Nucleus accumbens (tissue), 56 donors: Measurements from ENCODE around the gene CHD2.
A peak's percentile ranks its signal among the peaks of the same experiment; 100 is the strongest.

Experiments
- DNase-seq, 56 donors: peaks; one replicate each; lab custom pipeline; 2025; lab: John Stamatoyannopoulos, UW

Gene CHD2

GRCh38 chr15:93059442-93059841, 159.3 kb downstream of the CHD2 start:
- DNase-seq: no peak

DNA sequence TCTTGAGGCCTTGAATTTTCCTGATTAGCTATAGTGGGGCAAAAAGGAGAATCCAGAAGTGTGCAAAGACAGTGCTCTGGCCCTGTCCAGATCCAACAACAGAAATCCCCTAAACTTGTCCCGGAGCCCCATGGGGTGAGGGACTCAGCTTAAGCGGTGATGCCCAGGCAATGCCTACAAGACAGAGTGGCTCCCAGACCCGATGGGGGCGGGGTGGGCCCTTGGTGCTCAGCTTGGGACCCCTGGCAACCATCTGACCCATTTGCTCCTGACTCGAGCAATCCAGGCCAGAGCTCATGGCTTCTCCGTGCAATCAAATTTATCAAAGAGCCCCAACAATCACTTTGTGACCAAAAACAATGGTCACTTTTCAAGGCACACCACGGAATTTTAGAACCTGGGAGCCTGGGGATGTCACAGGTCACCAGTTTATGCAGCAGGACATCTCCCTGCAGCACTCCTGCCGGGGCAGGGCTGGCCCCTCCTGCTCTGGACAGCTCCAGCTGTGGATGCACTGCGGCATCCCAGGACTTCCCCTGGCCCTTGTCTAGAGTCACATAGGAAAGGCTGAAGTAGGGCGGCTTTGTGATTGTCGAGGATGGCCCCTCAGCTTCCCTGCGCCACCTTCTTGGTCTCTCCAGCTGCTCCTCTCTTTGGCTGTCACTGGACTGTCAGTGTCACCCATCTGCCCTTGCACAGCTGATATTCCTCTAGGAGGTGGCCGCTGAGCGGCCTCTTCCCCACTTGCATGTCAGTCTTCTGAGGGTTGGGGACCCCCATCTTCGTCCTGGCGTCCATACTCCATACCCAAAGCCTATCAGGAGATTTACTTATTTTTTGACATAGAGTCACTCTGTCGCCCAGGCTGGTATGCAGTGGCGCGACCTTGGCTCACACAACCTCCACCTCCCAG, 160.5 kb downstream of the CHD2 start:
- no peak for DNase-seq

GRCh38 chr15:93062628-93063261, 162.6 kb downstream of the CHD2 start:
- peak in 1 of 56 donors; percentile 18 for DNase-seq

DNA sequence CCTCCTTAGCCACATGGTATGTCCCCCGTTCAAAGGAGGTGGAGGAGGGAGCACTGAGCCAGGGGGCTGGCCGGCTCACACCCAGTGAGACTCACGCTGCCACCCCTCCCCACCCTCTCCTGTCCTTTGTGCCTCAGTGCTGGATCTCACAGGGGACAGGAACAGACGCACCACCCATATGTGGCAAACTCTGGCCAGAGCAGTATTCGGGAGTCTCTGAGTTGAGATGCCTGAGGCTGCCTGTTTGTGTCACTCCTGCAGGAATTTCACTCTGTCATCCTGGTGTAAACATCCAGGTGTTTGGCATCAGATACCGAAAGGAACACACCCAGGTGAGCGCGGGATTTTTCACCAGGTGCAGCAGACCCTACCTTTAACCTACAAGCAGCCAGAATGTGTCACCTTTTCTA, 163.1 kb downstream of the CHD2 start:
- DNase-seq: peak in 1 of 56 donors; percentile 21

GRCh38 chr15:93063796-93064690, 163.9 kb downstream of the CHD2 start:
- DNase-seq: no peak

- DNase-seq: no peak
Measured at GRCh38 chr15:93065641-93066045, 165.5 kb downstream of the CHD2 start.

GRCh38 chr15:93066224-93066681, 166.1 kb downstream of the CHD2 start:
- peak in 3 of 56 donors; percentile 47 to 51 (median 49) for DNase-seq

- no peak for DNase-seq
Measured at GRCh38 chr15:93066834-93067648, 166.9 kb downstream of the CHD2 start.

DNA sequence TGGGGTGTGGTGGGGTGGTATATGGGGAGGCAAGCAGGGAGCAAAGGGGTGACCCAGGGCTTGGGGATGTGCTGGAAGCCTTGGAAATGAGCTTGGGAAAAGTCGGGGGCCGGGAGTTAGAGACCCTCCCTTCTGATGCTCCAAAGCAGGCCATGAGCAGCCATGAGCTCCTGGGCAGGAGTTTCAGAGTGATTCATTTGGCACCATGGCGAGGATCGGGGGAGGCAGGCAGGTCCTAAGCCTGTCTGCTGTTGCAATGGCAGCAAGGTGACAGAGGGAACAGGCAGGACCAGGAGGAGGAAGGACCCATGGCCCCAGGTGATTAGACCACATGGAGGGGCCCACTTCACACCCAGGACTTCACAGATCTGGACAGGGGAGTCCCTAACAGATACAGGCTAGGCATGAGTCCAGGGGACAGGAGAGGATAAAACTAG, 167.5 kb downstream of the CHD2 start:
- DNase-seq: no peak

DNA sequence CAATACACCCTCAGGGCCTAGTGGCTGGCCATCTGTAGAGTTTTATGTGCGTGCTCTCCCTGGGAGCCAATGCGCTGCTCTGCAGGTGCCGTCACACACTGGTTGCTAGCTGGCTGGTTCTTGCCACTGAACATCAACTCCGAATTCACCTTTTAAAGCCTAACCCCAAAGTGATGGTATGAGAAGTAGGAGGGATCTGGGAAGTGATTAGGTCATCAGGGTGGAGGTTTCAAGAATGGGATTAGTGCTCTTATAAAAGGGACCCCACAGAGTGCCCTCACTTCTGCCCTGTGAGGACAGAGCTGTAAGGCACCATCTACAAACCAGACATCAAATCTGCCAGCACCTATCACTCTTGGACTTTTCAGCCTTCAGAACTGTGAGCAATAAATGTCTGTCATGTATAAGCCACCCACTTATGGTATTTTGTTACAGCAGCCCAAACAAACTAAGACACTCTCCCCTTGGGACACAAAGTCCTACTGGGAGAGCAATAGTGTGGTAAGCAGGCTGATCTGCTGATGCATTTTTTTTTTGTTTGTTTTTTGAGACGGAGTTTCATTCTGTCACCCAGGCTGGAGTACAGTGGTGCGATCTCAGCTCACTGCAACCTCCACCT, 168.6 kb downstream of the CHD2 start:
- DNase-seq: no peak

DNA sequence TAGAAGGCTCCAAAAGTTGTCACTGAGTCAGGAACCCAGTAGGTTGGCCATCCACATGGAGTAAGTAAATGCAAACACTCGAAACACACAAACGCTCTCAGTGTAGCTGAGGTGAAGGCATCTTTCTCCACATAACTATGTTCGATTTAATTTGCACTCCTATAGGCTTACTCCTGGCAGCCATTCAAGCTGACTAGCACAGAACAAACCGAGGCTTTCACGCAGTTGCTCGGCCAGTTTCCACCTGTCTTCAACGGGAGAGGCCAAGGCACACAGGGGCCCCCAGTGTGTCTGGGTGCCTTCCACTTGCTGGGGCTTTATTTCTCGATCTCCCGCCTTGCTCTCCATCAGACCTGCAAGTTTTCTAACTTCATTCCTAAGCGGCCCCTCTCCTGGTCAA, 170.0 kb downstream of the CHD2 start:
- no peak for DNase-seq

GRCh38 chr15:93070551-93071296, 170.6 kb downstream of the CHD2 start:
- no peak for DNase-seq

DNA sequence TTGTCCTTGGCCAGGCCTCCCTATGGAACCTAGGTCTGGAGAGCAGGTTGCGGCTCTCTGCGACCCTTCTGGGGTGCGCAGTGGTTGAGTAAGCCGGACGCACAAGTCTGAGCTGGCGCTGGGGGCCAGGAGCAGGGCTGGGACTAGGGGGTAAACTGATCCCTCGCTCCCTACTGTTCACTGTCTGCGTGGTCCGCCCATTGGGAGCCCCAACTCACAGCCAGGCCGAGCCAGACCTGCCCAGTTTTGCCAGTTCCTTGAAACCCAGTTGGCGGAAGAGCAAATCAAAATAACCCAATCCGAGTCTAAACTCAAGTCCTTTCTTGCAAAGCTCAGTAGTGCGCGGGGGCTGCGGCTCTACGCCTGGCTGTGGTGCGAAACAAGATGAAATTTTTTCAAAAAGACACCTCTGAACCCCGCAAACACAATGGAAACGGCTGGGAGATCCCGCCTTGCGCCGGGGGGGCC, 171.4 kb downstream of the CHD2 start:
- DNase-seq: peak in 1 of 56 donors; percentile 35

DNA sequence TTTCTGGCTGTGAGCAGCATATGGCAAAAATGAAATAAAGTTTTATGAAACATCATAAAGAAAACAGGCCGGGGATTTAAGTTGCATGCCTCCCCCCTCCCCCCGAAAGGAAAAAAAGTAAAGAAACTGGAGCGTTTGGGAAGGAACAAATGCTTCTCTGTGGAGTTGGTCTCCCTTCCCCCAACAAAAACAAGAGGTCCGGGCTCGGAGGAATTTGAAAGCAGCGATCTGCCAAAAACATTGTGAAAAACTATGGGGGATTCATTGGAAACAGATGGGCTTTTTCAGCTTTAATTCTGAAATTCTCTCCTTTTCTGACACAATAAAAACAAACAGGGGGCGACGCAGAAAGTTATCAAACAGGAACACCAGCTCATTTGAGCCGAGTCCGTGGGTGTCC, 171.9 kb downstream of the CHD2 start:
- no peak for DNase-seq

DNA sequence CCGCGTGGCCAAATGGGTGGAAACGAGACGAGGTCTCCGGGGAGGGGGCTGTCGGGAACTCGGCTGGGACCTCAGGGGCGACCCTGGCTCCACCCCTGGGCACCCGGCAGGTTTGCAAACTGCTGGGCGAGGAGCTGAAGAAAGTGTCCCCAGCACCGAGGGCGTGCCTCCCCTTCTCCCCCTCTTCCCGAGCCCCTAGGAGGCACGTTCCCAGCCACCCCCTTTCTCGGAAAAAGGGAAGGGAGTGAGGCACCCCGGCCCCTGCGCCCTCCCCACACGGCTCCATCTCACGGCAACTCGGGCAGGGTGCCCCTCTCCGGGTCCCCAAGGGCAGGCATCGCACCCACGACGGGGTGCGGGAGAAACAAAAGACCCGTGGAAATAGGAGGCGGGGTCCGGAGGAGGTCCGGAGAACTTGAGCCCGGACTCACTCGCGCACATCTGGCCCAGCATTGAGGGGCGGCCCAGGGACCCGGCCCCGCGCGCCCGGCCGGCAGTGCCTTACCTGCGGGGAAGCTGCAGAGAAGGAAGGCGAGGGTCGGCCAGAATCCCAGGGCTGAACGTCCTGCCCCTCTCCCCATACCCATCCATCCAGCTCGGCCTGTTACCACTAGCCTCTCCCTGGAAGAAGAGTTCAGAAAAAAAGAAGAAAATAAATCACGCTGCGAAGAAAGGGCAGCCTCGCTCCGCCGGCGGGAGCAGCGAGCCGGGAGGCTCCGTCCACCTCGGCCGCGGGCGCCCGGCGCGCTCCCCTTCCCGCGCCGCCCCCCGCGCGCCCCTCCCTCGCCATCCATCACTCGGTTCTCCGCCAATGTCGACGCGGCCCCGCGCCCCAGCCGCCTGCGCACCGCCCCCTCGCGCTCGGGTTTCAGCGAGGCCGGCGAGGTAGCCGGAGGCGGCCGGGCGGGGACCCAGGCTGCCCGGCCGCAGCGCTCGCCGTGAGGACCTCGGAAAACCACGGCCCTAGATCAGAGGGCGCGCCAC, 172.6 kb downstream of the CHD2 start:
- DNase-seq: peak in 30 of 56 donors; percentile 7 to 71 (median 36)

DNA sequence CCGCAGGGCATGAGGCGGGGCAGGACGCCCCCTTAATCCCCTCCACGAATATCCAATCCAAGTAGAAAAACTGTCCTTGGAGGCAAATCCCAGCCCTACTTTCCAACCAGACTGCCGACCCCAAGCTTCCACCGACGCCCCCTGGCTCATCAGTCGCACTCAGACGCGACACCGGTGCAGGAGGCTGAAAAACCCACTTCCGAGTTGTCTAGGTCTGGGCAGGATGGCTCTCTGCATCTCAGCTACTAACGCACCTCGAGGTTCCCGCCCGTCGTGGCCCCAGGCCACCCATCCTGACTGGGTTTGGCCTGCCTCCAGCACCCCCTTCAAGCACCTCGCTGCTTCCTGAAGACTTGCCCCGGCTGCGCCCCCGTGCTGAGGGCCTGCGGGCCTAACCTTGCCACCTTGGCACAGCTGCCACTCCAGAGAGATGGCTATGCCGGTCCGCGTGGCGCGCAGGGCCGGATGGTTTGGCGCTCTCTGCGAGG, 173.4 kb downstream of the CHD2 start:
- DNase-seq: peak in 3 of 56 donors; percentile 18 to 33 (median 30)

DNA sequence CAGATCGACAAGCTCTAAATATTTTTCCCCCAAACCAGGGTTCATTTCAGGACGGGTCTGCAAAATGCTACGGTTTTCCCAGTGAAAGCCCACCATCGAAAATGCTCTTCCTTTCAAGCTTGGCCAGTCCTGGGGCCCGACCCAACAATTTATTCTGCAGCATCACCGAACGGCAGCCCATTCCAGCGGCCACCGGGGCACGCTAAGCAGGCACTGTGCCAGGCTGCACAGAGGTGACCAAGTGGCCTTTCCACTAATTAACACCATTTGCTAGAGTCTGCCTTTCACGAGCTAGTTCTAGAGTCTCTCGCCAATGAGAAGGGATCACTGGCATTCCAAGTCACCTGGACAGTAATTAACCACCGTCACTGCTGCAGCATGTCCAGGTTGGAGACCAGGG, 174.5 kb downstream of the CHD2 start:
- DNase-seq: peak in 4 of 56 donors; percentile 16 to 25 (median 24)
